Measurements from ENCODE around the gene CEACAM5. TPM values are rescaled to one million over a fixed set of nuclear protein-coding genes. Genes with fewer than 3 reads are reported as not detected.

Gene CEACAM5
- total RNA-seq = not detected
- long read RNA-seq = 0 reads

- DNase-seq (no peak), ATAC-seq (ENCODE audit: poor library complexity) (no peak)
- intact Hi-C loops (cut with DNase I) = no loop called here
These were observed at the start of gene CEACAM5 for GRCh38 chr19:41708481-41708880. Gene CEACAM5 (plus strand): TSS chr19:41708626. CDS start chr19:41708732, 106 bp downstream.

GRCh38 chr19:41666075-41666474 lies 42.4 kb upstream of the CEACAM5 start:
- no peak for ATAC-seq (ENCODE audit: poor library complexity)
- intact Hi-C loops (cut with DNase I) = no loop called here
- DNase-seq = no peak

GRCh38 chr19:41668315-41668714 lies 40.1 kb upstream of the CEACAM5 start:
- intact Hi-C loops (cut with DNase I) = no loop called here
- ATAC-seq (ENCODE audit: poor library complexity) = no peak
- DNase-seq = no peak

GRCh38 chr19:41670755-41671154 lies 37.7 kb upstream of the CEACAM5 start:
- no peak for ATAC-seq (ENCODE audit: poor library complexity)
- intact Hi-C loops (cut with DNase I) = no loop called here
- DNase-seq = no peak

- DNase-seq = no peak
- ATAC-seq (ENCODE audit: poor library complexity) = no peak
- intact Hi-C loops (cut with DNase I) = no loop called here
These were observed 36.9 kb upstream of the CEACAM5 start for GRCh38 chr19:41671486-41671885.

- intact Hi-C loops (cut with DNase I) = no loop called here
- no peak for ATAC-seq (ENCODE audit: poor library complexity)
- no peak for DNase-seq
These were observed 26.0 kb upstream of the CEACAM5 start for GRCh38 chr19:41682437-41682836.

- ATAC-seq (ENCODE audit: poor library complexity) = no peak
- intact Hi-C loops (cut with DNase I) = no loop called here
- DNase-seq = no peak
These were observed 21.0 kb upstream of the CEACAM5 start for GRCh38 chr19:41687419-41687818.

GRCh38 chr19:41688098-41688497 lies 20.3 kb upstream of the CEACAM5 start, which contains the start of gene CEACAM7:
Gene CEACAM7 (minus strand): TSS chr19:41688270. CDS start chr19:41688165, 105 bp downstream.
- intact Hi-C loops (cut with DNase I) = no loop called here
- ATAC-seq (ENCODE audit: poor library complexity) (no peak), DNase-seq (no peak)

- intact Hi-C loops (cut with DNase I) = no loop called here
- no peak for ATAC-seq (ENCODE audit: poor library complexity)
These were observed 19.7 kb upstream of the CEACAM5 start for GRCh38 chr19:41688687-41689086.

GRCh38 chr19:41689993-41690800 lies 18.2 kb upstream of the CEACAM5 start:
- ATAC-seq (ENCODE audit: poor library complexity) (no peak), DNase-seq (no peak)
- intact Hi-C loops (cut with DNase I) = no loop called here

More at GRCh38 chr19:41688687-41689086, 19.7 kb upstream of the CEACAM5 start:
- no peak for DNase-seq

- DNase-seq (no peak), ATAC-seq (ENCODE audit: poor library complexity) (no peak)
These were observed 17.7 kb upstream of the CEACAM5 start for GRCh38 chr19:41690801-41691065.

GRCh38 chr19:41691268-41691970 lies 17.0 kb upstream of the CEACAM5 start:
- intact Hi-C loops (cut with DNase I) = no loop called here
- ATAC-seq (ENCODE audit: poor library complexity) (no peak), DNase-seq (no peak)

More at GRCh38 chr19:41690801-41691065, 17.7 kb upstream of the CEACAM5 start:
- intact Hi-C loops (cut with DNase I) = no loop called here

- no peak for ATAC-seq (ENCODE audit: poor library complexity)
These were observed 14.2 kb upstream of the CEACAM5 start for GRCh38 chr19:41694196-41694595.

GRCh38 chr19:41694831-41695635 lies 13.4 kb upstream of the CEACAM5 start:
- intact Hi-C loops (cut with DNase I) = no loop called here
- no peak for DNase-seq
- no peak for ATAC-seq (ENCODE audit: poor library complexity)

More at GRCh38 chr19:41694196-41694595, 14.2 kb upstream of the CEACAM5 start:
- intact Hi-C loops (cut with DNase I) = no loop called here
- DNase-seq = no peak

GRCh38 chr19:41695745-41696144 lies 12.7 kb upstream of the CEACAM5 start:
- intact Hi-C loops (cut with DNase I) = no loop called here
- no peak for DNase-seq
- no peak for ATAC-seq (ENCODE audit: poor library complexity)

GRCh38 chr19:41696402-41697197 lies 11.8 kb upstream of the CEACAM5 start:
- DNase-seq (no peak), ATAC-seq (ENCODE audit: poor library complexity) (no peak)
- intact Hi-C loops (cut with DNase I) = no loop called here

GRCh38 chr19:41697198-41697855 lies 11.1 kb upstream of the CEACAM5 start:
- intact Hi-C loops (cut with DNase I) = no loop called here
- ATAC-seq (ENCODE audit: poor library complexity) (no peak), DNase-seq (no peak)

GRCh38 chr19:41698746-41699230 lies 9.6 kb upstream of the CEACAM5 start:
- no peak for DNase-seq
- intact Hi-C loops (cut with DNase I) = no loop called here
- no peak for ATAC-seq (ENCODE audit: poor library complexity)

All from Right ventricle myocardium superior (tissue), 1 donor.